Upper lobe of right lung (tissue), 1 donor: ENCODE results near the gene RAD17. TPM values are rescaled to one million over a fixed set of nuclear protein-coding genes. Genes with fewer than 3 reads are reported as not detected.

ENCODE experiments used
- ATAC-seq: fragments of 200-7000 bp; cut with Tn5 transposase; one replicate; pipeline ENCODE4 v1.9.1; 2020; ENCODE audit warnings: mild to moderate bottlenecking, moderate library complexity
- DNase-seq: peaks from one replicate; pipeline ENCODE4 v3.0.0-alpha.2; 2020
- H3K27ac ChIP-seq: fragments of 200-600 bp; one replicate; pipeline ENCODE4 v1.8.0; 2022
- H3K27me3 ChIP-seq: fragments of 200-600 bp; one replicate; pipeline ENCODE4 v1.8.0; 2022; ENCODE audit warnings: mild to moderate bottlenecking
- H3K36me3 ChIP-seq: fragments of 200-600 bp; one replicate; pipeline ENCODE4 v1.8.0; 2022
- H3K4me1 ChIP-seq: fragments of 200-600 bp; one replicate; pipeline ENCODE4 v1.8.0; 2022
- H3K4me3 ChIP-seq: fragments of 200-600 bp; one replicate; pipeline ENCODE4 v1.8.0; 2022; ENCODE audit warnings: mild to moderate bottlenecking
- H3K9me3 ChIP-seq: fragments of 200-600 bp; one replicate; pipeline ENCODE4 v1.8.0; 2022
- intact Hi-C: fragments of 100-400 bp; cut with DNase I; formaldehyde crosslinking; loops from one replicate; pipeline ENCODE4 v1.11.0; 2022
- total RNA-seq: library from RNA; stranded (reverse); fragmentation: NEBNext Ultra II Directional; extraction: Animal tissue kit (Norgen Biotek cat#: 25700); gene quantifications from one replicate; pipeline ENCODE4 v1.2.1, GENCODE V29; 2021
- TF ChIP-seq, protein P1 (sequence below): fragments of 200-600 bp; IDR thresholded peaks from one replicate; pipeline ENCODE4 v1.8.0; 2022; ENCODE audit warnings: antibody characterized with exemption
- donor health status: DM: no; HTN: yes; CAD: no; lungs with severe emphysema.

Gene RAD17
- total RNA-seq, 1 donor from 2014 or later, result 19.1 TPM

GRCh38 chr5:69359699-69360098 is 9.9 kb upstream of the RAD17 start:
- no peaks in the 10 kb centered on the region for H3K9me3 ChIP-seq
- TF ChIP-seq, protein P1, sequence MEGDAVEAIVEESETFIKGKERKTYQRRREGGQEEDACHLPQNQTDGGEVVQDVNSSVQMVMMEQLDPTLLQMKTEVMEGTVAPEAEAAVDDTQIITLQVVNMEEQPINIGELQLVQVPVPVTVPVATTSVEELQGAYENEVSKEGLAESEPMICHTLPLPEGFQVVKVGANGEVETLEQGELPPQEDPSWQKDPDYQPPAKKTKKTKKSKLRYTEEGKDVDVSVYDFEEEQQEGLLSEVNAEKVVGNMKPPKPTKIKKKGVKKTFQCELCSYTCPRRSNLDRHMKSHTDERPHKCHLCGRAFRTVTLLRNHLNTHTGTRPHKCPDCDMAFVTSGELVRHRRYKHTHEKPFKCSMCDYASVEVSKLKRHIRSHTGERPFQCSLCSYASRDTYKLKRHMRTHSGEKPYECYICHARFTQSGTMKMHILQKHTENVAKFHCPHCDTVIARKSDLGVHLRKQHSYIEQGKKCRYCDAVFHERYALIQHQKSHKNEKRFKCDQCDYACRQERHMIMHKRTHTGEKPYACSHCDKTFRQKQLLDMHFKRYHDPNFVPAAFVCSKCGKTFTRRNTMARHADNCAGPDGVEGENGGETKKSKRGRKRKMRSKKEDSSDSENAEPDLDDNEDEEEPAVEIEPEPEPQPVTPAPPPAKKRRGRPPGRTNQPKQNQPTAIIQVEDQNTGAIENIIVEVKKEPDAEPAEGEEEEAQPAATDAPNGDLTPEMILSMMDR, result no peak
- DNase-seq, result no peak
- no peak overlapping the region for H3K4me3 ChIP-seq
- H3K36me3 ChIP-seq, result peaks cover 27% of the 10 kb centered on the region
- H3K4me1 ChIP-seq, result no peaks in the 10 kb centered on the region
- intact Hi-C loops, result no loop called here
- ATAC-seq, result no peak
- no peaks in the 10 kb centered on the region for H3K27me3 ChIP-seq
- H3K27ac ChIP-seq, result no peak overlapping the region

GRCh38 chr5:69360442-69360841 is 9.2 kb upstream of the RAD17 start:
- Histone ChIP-seq H3K4me1 (no peaks in the 10 kb centered on the region), H3K27me3 (no peaks in the 10 kb centered on the region), H3K27ac (no peak overlapping the region), H3K36me3 (peaks cover 27% of the 10 kb centered on the region), H3K9me3 (no peaks in the 10 kb centered on the region), H3K4me3 (no peak overlapping the region)
- ATAC-seq (no peak), DNase-seq (no peak)
- TF ChIP-seq, protein P1, result no peak
- intact Hi-C loops, result no loop called here

DNA sequence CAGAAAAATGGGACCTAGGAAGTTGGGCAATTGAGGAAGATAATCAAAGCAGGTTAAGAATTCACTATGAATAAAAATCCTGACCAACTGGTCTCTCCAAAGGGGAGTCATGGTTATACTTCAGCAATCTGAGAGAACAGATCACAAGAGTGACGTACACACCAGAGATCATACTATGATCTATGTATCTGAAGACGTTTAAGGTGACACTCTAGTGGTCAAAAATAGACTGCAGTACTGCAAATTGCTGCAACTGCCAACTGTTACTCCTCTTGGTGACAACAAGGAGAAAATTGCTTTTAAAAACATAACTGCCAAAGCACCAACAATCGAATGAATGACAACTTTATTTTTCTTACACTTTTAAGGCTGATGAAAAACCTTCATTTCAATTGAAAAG is 5.2 kb upstream of the RAD17 start:
- no peak for ATAC-seq
- peaks cover 43% of the 10 kb centered on the region for H3K36me3 ChIP-seq

DNA sequence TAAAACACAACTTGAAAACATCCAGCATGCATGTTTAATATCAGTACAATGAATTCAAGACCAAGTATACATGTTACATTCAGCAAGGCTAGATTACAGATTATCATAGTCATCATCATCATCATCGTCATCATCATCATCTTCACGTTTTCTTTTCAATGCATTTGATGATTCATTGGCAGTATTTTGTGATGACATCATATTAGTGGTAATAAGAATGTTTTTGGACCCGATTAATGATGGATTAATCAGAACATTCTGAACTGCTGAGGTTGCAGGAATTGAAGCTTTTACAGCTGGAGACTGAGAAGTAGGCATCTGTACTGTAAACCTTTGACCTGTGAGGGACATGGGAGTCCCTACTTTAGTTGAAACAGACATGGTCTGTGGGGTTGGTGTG is 4.8 kb upstream of the RAD17 start:
- DNase-seq (no peak), ATAC-seq (no peak)
- TF ChIP-seq, protein P1, result no peak
- intact Hi-C loops, result no loop called here
- Histone ChIP-seq H3K4me3 (no peak overlapping the region), H3K27me3 (no peaks in the 10 kb centered on the region), H3K4me1 (peaks cover 9% of the 10 kb centered on the region), H3K9me3 (no peaks in the 10 kb centered on the region), H3K27ac (no peak overlapping the region), H3K36me3 (peaks cover 43% of the 10 kb centered on the region)

More for the DNA sequence above, 5.2 kb upstream of the RAD17 start:
- DNase-seq, result no peak
- Histone ChIP-seq H3K27me3 (no peaks in the 10 kb centered on the region), H3K4me3 (no peak overlapping the region), H3K4me1 (peaks cover 9% of the 10 kb centered on the region), H3K27ac (no peak overlapping the region), H3K9me3 (no peaks in the 10 kb centered on the region)
- intact Hi-C loops, result no loop called here
- TF ChIP-seq, protein P1, result no peak

GRCh38 chr5:69367697-69368279 is 1.8 kb upstream of the RAD17 start:
- Histone ChIP-seq H3K27me3 (no peaks in the 10 kb centered on the region), H3K4me1 (peaks cover 19% of the 10 kb centered on the region), H3K36me3 (peaks cover 36% of the 10 kb centered on the region), H3K4me3 (peak overlapping the region; percentile 78), H3K9me3 (no peaks in the 10 kb centered on the region), H3K27ac (no peak overlapping the region)
- ATAC-seq (no peak), DNase-seq (no peak)
- intact Hi-C loops, result no loop called here
- TF ChIP-seq, protein P1, result no peak
